Kidney (tissue), 14 donors: ENCODE measurements around the gene CDV3. TPM values are rescaled to one million over a fixed set of nuclear protein-coding genes. Genes with fewer than 3 reads are reported as not detected.
A peak's percentile ranks its signal among the peaks of the same experiment; 100 is the strongest.

Source experiments
- DNase-seq, 5 donors: peaks; one replicate each; pipeline ENCODE4 v3.0.0-alpha.2; 2013 to 2020
- FAIRE-seq: peaks from 2 replicates; lab custom pipeline; 2012; peaks lifted over from hg19 to GRCh38; lab: Jason Lieb, UNC
- H3K27ac ChIP-seq, 2 donors: one replicate each; pipeline ENCODE4 v1.7.0; 2013; ENCODE audit warnings: low read depth in 2 of 2, low read length in 2 of 2, inconsistent platforms in 1 of 2
- H3K27me3 ChIP-seq: one replicate; pipeline ENCODE4 v1.7.1; 2013; ENCODE audit warnings: low read length, inconsistent platforms; ENCODE audit not compliant: control insufficient read depth, insufficient read depth
- H3K36me3 ChIP-seq, 3 donors: one replicate each; pipeline versions ENCODE4 v1.7.0 to v1.7.1; 2013; ENCODE audit warnings: low read length in 3 of 3, control low read depth in 1 of 3, inconsistent platforms in 1 of 3; ENCODE audit not compliant: insufficient read depth in 3 of 3, control insufficient read depth in 2 of 3
- H3K4me1 ChIP-seq, 3 donors: one replicate each; pipeline versions ENCODE4 v1.7.0 to v1.7.1; 2013; ENCODE audit warnings: low read length in 3 of 3, inconsistent platforms in 1 of 3, low read depth in 1 of 3; ENCODE audit not compliant: control insufficient read depth in 2 of 3, insufficient read depth in 2 of 3
- H3K4me3 ChIP-seq, 3 donors: one replicate each; pipeline versions ENCODE4 v1.7.0 to v1.8.1; 2013; ENCODE audit warnings: low read length in 3 of 3, control low read depth in 1 of 3, inconsistent platforms in 1 of 3
- H3K9ac ChIP-seq, 3 donors: one replicate each; pipeline versions ENCODE4 v1.7.0 to v1.7.1; 2013; ENCODE audit warnings: low read length in 3 of 3, control low read depth in 1 of 3, inconsistent platforms in 1 of 3
- H3K9me3 ChIP-seq, 3 donors: one replicate each; pipeline versions ENCODE4 v1.7.0 to v1.7.1; 2013; ENCODE audit warnings: low read length in 3 of 3, control low read depth in 1 of 3, inconsistent platforms in 1 of 3; ENCODE audit not compliant: control insufficient read depth in 2 of 3, insufficient read depth in 1 of 3
- CTCF ChIP-seq: IDR thresholded peaks from 3 replicates; pipeline ENCODE4 v1.5.1; 2012; ENCODE audit warnings: mild to moderate bottlenecking, moderate library complexity, borderline replicate concordance; ENCODE audit not compliant: insufficient read depth; ENCODE audit errors: extremely low read depth
- intact Hi-C: fragments of 100-400 bp; cut with DNase I; formaldehyde crosslinking; loops from one replicate; pipeline ENCODE4 v1.11.1; 2022
- polyA plus RNA-seq: library from polyadenylated mRNA; stranded (reverse); fragments of 350-450 nt; fragmentation: Illumina TruSeq; extraction: RNeasy Lipid Tissue Mini Kit (QIAGEN cat#74804); gene quantifications from one replicate; pipeline ENCODE4 v1.2.3, GENCODE V29; 2014; ENCODE audit warnings: low read depth, low replicate concordance; ENCODE audit not compliant: insufficient read depth
- total RNA-seq: library from RNA; stranded (reverse); fragmentation: NEBNext Ultra II Directional; extraction: Animal tissue kit (Norgen Biotek cat#: 25700); gene quantifications from one replicate; pipeline ENCODE4 v1.2.1, GENCODE V29; 2021
- donor health status: control.
- donor health status: control.
- donor health status: control.
- donor health status: control.
- donor health status: control.
- donor health status: DM: yes; HTN: yes; CAD: no.
- donor health status: Normal renal cell carcinoma (clear cell type).

CDV3 gene
- total and polyA plus RNA-seq, 2 donors from 2014 or later, result 53.2 to 154 TPM

GRCh38 chr3:133572158-133573053 is 1.1 kb upstream of the CDV3 start:
- Histone ChIP-seq H3K4me3 (peak overlapping the region; percentile 60 to 69 (median 62)), H3K4me1 (peaks cover 0 to 19% (median 12%) of the 10 kb centered on the region in 3 donors), H3K9me3 (no peaks in the 10 kb centered on the region), H3K36me3 (peaks cover 0 to 9% (median 0%) of the 10 kb centered on the region in 3 donors), H3K27ac (peak overlapping the region; percentile 83 to 84), H3K27me3 (no peaks in the 10 kb centered on the region), H3K9ac (peak overlapping the region; percentile 45 to 72 (median 61))
- intact Hi-C loops, result no loop called here
- TF ChIP-seq CTCF, result no peak
- DNase-seq, result peak in 1 of 5 donors; percentile 45
- FAIRE-seq, result no peak

GRCh38 chr3:133573054-133573628 is 345 bp upstream of the CDV3 start:
- H3K27ac ChIP-seq, result peak overlapping the region; percentile 84 to 95
- no peaks in the 10 kb centered on the region for H3K27me3 ChIP-seq
- peaks cover 0 to 9% (median 2%) of the 10 kb centered on the region in 3 donors for H3K36me3 ChIP-seq
- no peak for TF ChIP-seq CTCF
- H3K9ac ChIP-seq, result peak overlapping the region; percentile 45 to 72 (median 61)
- DNase-seq (peak; percentile 100), FAIRE-seq (peak; percentile 97)
- peaks cover 0 to 19% (median 15%) of the 10 kb centered on the region in 3 donors for H3K4me1 ChIP-seq
- H3K4me3 ChIP-seq, result peak overlapping the region; percentile 60 to 69 (median 62)
- intact Hi-C loops, result no loop called here
- H3K9me3 ChIP-seq, result no peaks in the 10 kb centered on the region

- peak; percentile 70 to 93 (median 85) for DNase-seq
- intact Hi-C loops, result no loop called here
Observed at GRCh38 chr3:133574260-133574881, 885 bp downstream of the CDV3 start.

More at GRCh38 chr3:133574260-133574881, 885 bp downstream of the CDV3 start:
- Histone ChIP-seq H3K4me3 (peak overlapping the region; percentile 83 to 95 (median 91)), H3K4me1 (peaks cover 0 to 21% (median 19%) of the 10 kb centered on the region in 3 donors), H3K9ac (peak overlapping the region; percentile 76 to 97 (median 92)), H3K27ac (peak overlapping the region; percentile 95), H3K36me3 (peaks cover 2 to 9% (median 6%) of the 10 kb centered on the region in 3 donors), H3K9me3 (no peaks in the 10 kb centered on the region), H3K27me3 (no peaks in the 10 kb centered on the region)
- TF ChIP-seq CTCF, result peak; percentile 6
- no peak for FAIRE-seq
